Measurements from ENCODE around the gene WDR86. TPM values are rescaled to one million over a fixed set of nuclear protein-coding genes. Genes with fewer than 3 reads are reported as not detected.

WDR86 gene
- total and polyA plus RNA-seq, 4 donors: 0.18 to 4.4 (median 2.8) TPM; not detected in 1

GRCh38 chr7:151406051-151406875, 3.6 kb downstream of the WDR86 start:
- no peak for ATAC-seq (ENCODE audit: low FRiP score)
- Histone ChIP-seq H3K27me3 (ENCODE audit: control insufficient read depth in 1 of 2, insufficient read depth in 2 of 2, low read length in 1 of 2) (peaks cover 0 to 2% of the 10 kb centered on the region in 2 donors), H3K4me1 (ENCODE audit: control insufficient read depth in 1 of 2, insufficient read depth in 2 of 2, low read length in 2 of 2) (no peaks in the 10 kb centered on the region), H3K9me3 (ENCODE audit: control insufficient read depth, low read length) (no peaks in the 10 kb centered on the region), H3K36me3 (ENCODE audit: control insufficient read depth in 1 of 2, insufficient read depth in 2 of 2, low read length in 1 of 2) (no peaks in the 10 kb centered on the region), H3K27ac (ENCODE audit: low read depth in 1 of 2, low read length in 2 of 2) (no peak overlapping the region), H3K4me3 (ENCODE audit: low read length in 2 of 2) (no peak overlapping the region)
- intact Hi-C loops (cut with DNase I): no loop called here
- 94% methylated on average over 24 of the region's 24 CpGs for WGBS, 2 donors
- DNase-seq: no peak

- H3K4me3 ChIP-seq (ENCODE audit: low read length in 2 of 2): no peak overlapping the region
- intact Hi-C loops (cut with DNase I): no loop called here
- H3K27ac ChIP-seq (ENCODE audit: low read depth in 1 of 2, low read length in 2 of 2): no peak overlapping the region
- no peaks in the 10 kb centered on the region for H3K4me1 ChIP-seq (ENCODE audit: control insufficient read depth in 1 of 2, insufficient read depth in 2 of 2, low read length in 2 of 2)
- no peak for DNase-seq
- no peak for ATAC-seq (ENCODE audit: low FRiP score)
- H3K27me3 ChIP-seq (ENCODE audit: control insufficient read depth in 1 of 2, insufficient read depth in 2 of 2, low read length in 1 of 2): peaks cover 0 to 2% of the 10 kb centered on the region in 2 donors
- 94 to 97% methylated on average over 10 of the region's 10 CpGs for WGBS, 2 donors
- H3K9me3 ChIP-seq (ENCODE audit: control insufficient read depth, low read length): no peaks in the 10 kb centered on the region
- no peaks in the 10 kb centered on the region for H3K36me3 ChIP-seq (ENCODE audit: control insufficient read depth in 1 of 2, insufficient read depth in 2 of 2, low read length in 1 of 2)
Observed at GRCh38 chr7:151405588-151405987, 4.2 kb downstream of the WDR86 start.

DNA sequence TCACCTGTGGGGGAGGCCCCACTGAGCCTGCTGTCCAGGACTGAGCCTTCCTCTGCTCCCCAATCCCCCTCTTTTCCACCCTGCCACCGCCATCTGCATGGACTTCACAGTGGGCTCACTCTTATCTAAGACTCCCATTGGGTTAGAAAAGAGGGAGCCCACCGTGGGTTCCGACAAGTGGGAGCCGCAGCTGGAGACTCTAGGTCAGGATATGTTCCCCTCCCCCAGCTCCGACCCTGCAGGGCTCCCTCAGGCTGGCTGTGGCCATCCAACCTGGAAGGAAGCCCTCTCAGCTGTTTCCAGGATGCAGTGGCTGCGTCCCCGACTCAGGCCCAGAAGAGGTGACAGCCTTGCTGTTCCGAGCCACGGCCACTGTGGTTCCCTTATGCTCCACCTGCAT, 4.8 kb downstream of the WDR86 start:
- intact Hi-C loops (cut with DNase I): no loop called here
- no peaks in the 10 kb centered on the region for H3K36me3 ChIP-seq (ENCODE audit: control insufficient read depth in 1 of 2, insufficient read depth in 2 of 2, low read length in 1 of 2)
- no peaks in the 10 kb centered on the region for H3K4me1 ChIP-seq (ENCODE audit: control insufficient read depth in 1 of 2, insufficient read depth in 2 of 2, low read length in 2 of 2)
- ATAC-seq (ENCODE audit: low FRiP score): no peak
- no peak for DNase-seq
- H3K27me3 ChIP-seq (ENCODE audit: control insufficient read depth in 1 of 2, insufficient read depth in 2 of 2, low read length in 1 of 2): peaks cover 0 to under 1% of the 10 kb centered on the region in 2 donors
- H3K4me3 ChIP-seq (ENCODE audit: low read length in 2 of 2): no peak overlapping the region
- H3K27ac ChIP-seq (ENCODE audit: low read depth in 1 of 2, low read length in 2 of 2): no peak overlapping the region
- WGBS, 2 donors: 87 to 88% methylated on average over 9 of the region's 9 CpGs
- no peaks in the 10 kb centered on the region for H3K9me3 ChIP-seq (ENCODE audit: control insufficient read depth, low read length)

GRCh38 chr7:151404216-151405011, 5.4 kb downstream of the WDR86 start:
- Histone ChIP-seq H3K4me1 (ENCODE audit: control insufficient read depth in 1 of 2, insufficient read depth in 2 of 2, low read length in 2 of 2) (no peaks in the 10 kb centered on the region), H3K9me3 (ENCODE audit: control insufficient read depth, low read length) (no peaks in the 10 kb centered on the region), H3K36me3 (ENCODE audit: control insufficient read depth in 1 of 2, insufficient read depth in 2 of 2, low read length in 1 of 2) (no peaks in the 10 kb centered on the region), H3K27me3 (ENCODE audit: control insufficient read depth in 1 of 2, insufficient read depth in 2 of 2, low read length in 1 of 2) (no peaks in the 10 kb centered on the region), H3K4me3 (ENCODE audit: low read length in 2 of 2) (no peak overlapping the region), H3K27ac (ENCODE audit: low read depth in 1 of 2, low read length in 2 of 2) (no peak overlapping the region)
- intact Hi-C loops (cut with DNase I): no loop called here
- 51 to 59% methylated on average over 18 of the region's 18 CpGs for WGBS, 2 donors
- ATAC-seq (ENCODE audit: low FRiP score) (peak; percentile 47), DNase-seq (peak in 1 of 2 donors; percentile 85)

DNA sequence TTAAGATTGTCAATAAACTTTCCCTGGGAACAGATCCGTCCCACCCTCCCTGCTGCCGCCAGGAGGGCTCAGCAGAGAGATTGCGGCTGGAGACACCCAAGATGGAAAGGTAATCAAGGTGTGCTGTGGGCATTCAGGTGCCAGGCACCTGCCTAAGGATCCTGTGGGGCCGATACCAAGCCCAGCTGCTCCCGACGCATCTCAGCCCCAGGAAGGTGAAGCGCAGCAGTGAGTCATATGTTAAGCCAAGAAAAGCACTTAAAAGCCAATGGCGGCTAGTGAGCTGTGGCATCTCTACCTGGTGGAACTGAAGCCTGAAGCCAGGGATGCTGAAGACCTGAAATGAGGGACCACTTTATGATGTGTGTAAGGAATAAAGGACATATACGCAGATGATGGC, 6.1 kb downstream of the WDR86 start:
- H3K27ac ChIP-seq (ENCODE audit: low read depth in 1 of 2, low read length in 2 of 2): no peak overlapping the region
- intact Hi-C loops (cut with DNase I): no loop called here
- H3K4me1 ChIP-seq (ENCODE audit: control insufficient read depth in 1 of 2, insufficient read depth in 2 of 2, low read length in 2 of 2): no peaks in the 10 kb centered on the region
- H3K9me3 ChIP-seq (ENCODE audit: control insufficient read depth, low read length): no peaks in the 10 kb centered on the region
- no peaks in the 10 kb centered on the region for H3K27me3 ChIP-seq (ENCODE audit: control insufficient read depth in 1 of 2, insufficient read depth in 2 of 2, low read length in 1 of 2)
- H3K36me3 ChIP-seq (ENCODE audit: control insufficient read depth in 1 of 2, insufficient read depth in 2 of 2, low read length in 1 of 2): no peaks in the 10 kb centered on the region
- H3K4me3 ChIP-seq (ENCODE audit: low read length in 2 of 2): no peak overlapping the region
- WGBS, 2 donors: 50 to 52% methylated on average over 9 of the region's 9 CpGs
- ATAC-seq (ENCODE audit: low FRiP score) (no peak), DNase-seq (no peak)

- ATAC-seq (ENCODE audit: low FRiP score) (no peak), DNase-seq (no peak)
- no peaks in the 10 kb centered on the region for H3K4me1 ChIP-seq (ENCODE audit: control insufficient read depth in 1 of 2, insufficient read depth in 2 of 2, low read length in 2 of 2)
- 97 to 100% methylated on average over 16 of the region's 16 CpGs for WGBS, 2 donors
- no peaks in the 10 kb centered on the region for H3K9me3 ChIP-seq (ENCODE audit: control insufficient read depth, low read length)
- H3K36me3 ChIP-seq (ENCODE audit: control insufficient read depth in 1 of 2, insufficient read depth in 2 of 2, low read length in 1 of 2): no peaks in the 10 kb centered on the region
- no peak overlapping the region for H3K4me3 ChIP-seq (ENCODE audit: low read length in 2 of 2)
- intact Hi-C loops (cut with DNase I): no loop called here
- no peak overlapping the region for H3K27ac ChIP-seq (ENCODE audit: low read depth in 1 of 2, low read length in 2 of 2)
- no peaks in the 10 kb centered on the region for H3K27me3 ChIP-seq (ENCODE audit: control insufficient read depth in 1 of 2, insufficient read depth in 2 of 2, low read length in 1 of 2)
Observed at GRCh38 chr7:151402029-151402835, 7.6 kb downstream of the WDR86 start.

- intact Hi-C loops (cut with DNase I): no loop called here
- ATAC-seq (ENCODE audit: low FRiP score) (no peak), DNase-seq (no peak)
- WGBS, 2 donors: 88 to 90% methylated on average over 14 of the region's 14 CpGs
- Histone ChIP-seq H3K4me1 (ENCODE audit: control insufficient read depth in 1 of 2, insufficient read depth in 2 of 2, low read length in 2 of 2) (no peaks in the 10 kb centered on the region), H3K27ac (ENCODE audit: low read depth in 1 of 2, low read length in 2 of 2) (no peak overlapping the region), H3K4me3 (ENCODE audit: low read length in 2 of 2) (no peak overlapping the region), H3K36me3 (ENCODE audit: control insufficient read depth in 1 of 2, insufficient read depth in 2 of 2, low read length in 1 of 2) (no peaks in the 10 kb centered on the region), H3K27me3 (ENCODE audit: control insufficient read depth in 1 of 2, insufficient read depth in 2 of 2, low read length in 1 of 2) (no peaks in the 10 kb centered on the region), H3K9me3 (ENCODE audit: control insufficient read depth, low read length) (no peaks in the 10 kb centered on the region)
Observed at GRCh38 chr7:151400626-151401315, 9.1 kb downstream of the WDR86 start.

- 92 to 95% methylated on average over 14 of the region's 14 CpGs for WGBS, 2 donors
- no peak for ATAC-seq (ENCODE audit: low FRiP score)
- no peak overlapping the region for H3K27ac ChIP-seq (ENCODE audit: low read depth in 1 of 2, low read length in 2 of 2)
Observed at GRCh38 chr7:151399906-151400305, 9.9 kb downstream of the WDR86 start.

More at GRCh38 chr7:151399906-151400305, 9.9 kb downstream of the WDR86 start:
- intact Hi-C loops (cut with DNase I): no loop called here
- no peak overlapping the region for H3K4me3 ChIP-seq (ENCODE audit: low read length in 2 of 2)
- no peaks in the 10 kb centered on the region for H3K36me3 ChIP-seq (ENCODE audit: control insufficient read depth in 1 of 2, insufficient read depth in 2 of 2, low read length in 1 of 2)
- H3K9me3 ChIP-seq (ENCODE audit: control insufficient read depth, low read length): no peaks in the 10 kb centered on the region
- no peaks in the 10 kb centered on the region for H3K27me3 ChIP-seq (ENCODE audit: control insufficient read depth in 1 of 2, insufficient read depth in 2 of 2, low read length in 1 of 2)
- DNase-seq: no peak
- no peaks in the 10 kb centered on the region for H3K4me1 ChIP-seq (ENCODE audit: control insufficient read depth in 1 of 2, insufficient read depth in 2 of 2, low read length in 2 of 2)

All from aorta (tissue), 5 donors.